ENCODE results near the gene FMO3. TPM values are rescaled to one million over a fixed set of nuclear protein-coding genes. Genes with fewer than 3 reads are reported as not detected.

FMO3 gene
- total RNA-seq, 1 experiment from 2014 or later: not detected

DNA sequence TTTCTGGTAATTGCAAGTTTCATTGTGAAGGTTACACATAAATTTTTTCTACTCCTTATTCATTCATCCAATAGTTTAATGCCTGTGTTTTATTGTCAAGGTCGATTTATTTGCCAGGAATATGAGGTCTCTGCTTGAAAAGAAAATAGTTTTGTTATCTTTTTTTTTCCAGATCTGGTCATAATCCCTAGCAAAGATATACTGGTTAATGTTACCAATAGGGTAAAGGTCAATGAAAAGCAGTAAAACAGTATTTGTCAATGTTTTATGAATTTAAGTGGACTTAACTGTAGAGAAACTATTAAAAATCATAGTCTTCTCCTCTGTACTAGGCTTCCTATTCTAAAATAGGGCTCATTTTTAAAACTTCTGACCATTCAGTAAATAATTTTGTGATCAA, 8.1 kb upstream of the FMO3 start:
- intact Hi-C loops (cut with micrococcal nuclease; ENCODE audit: unreplicated experiment): loop anchor here (10.0 kb wide), 1 partner anchor 232 kb away; the partner anchor contains the start of gene FMO4
- POLR2A ChIA-PET (ENCODE audit: low non-redundant PET): no interaction called here
- Histone ChIP-seq H3K4me3 (ENCODE audit: low read depth, low read length, poor library complexity, severe bottlenecking) (no peak overlapping the region), H3K4me1 (ENCODE audit: insufficient read depth, low read length, poor library complexity, severe bottlenecking) (peaks cover 4% of the 10 kb centered on the region), H3K9me3 (ENCODE audit: low read depth, low read length, poor library complexity, severe bottlenecking) (peaks cover under 1% of the 10 kb centered on the region), H3K27me3 (replicated peaks; ENCODE audit: insufficient read depth, low read depth, low read length, poor library complexity) (no peaks in the 10 kb centered on the region), H3K36me3 (ENCODE audit: insufficient read depth, low read length, poor library complexity, severe bottlenecking) (no peaks in the 10 kb centered on the region), H3K27ac (ENCODE audit: low read depth, low read length, poor library complexity, severe bottlenecking) (no peak overlapping the region)
- CTCF ChIA-PET: no interaction called here
- no TSS peak for BruUV-seq (replicated peaks)
- TF ChIP-seq EZH2 (IDR thresholded peaks at IDR 0.05; ENCODE audit: borderline replicate concordance, low read depth, low read length, poor library complexity, severe bottlenecking): no peak
- TF ChIP-seq, protein P1, sequence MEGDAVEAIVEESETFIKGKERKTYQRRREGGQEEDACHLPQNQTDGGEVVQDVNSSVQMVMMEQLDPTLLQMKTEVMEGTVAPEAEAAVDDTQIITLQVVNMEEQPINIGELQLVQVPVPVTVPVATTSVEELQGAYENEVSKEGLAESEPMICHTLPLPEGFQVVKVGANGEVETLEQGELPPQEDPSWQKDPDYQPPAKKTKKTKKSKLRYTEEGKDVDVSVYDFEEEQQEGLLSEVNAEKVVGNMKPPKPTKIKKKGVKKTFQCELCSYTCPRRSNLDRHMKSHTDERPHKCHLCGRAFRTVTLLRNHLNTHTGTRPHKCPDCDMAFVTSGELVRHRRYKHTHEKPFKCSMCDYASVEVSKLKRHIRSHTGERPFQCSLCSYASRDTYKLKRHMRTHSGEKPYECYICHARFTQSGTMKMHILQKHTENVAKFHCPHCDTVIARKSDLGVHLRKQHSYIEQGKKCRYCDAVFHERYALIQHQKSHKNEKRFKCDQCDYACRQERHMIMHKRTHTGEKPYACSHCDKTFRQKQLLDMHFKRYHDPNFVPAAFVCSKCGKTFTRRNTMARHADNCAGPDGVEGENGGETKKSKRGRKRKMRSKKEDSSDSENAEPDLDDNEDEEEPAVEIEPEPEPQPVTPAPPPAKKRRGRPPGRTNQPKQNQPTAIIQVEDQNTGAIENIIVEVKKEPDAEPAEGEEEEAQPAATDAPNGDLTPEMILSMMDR (conservative IDR thresholded peaks at IDR 0.05; ENCODE audit: low read depth, low read length): no peak
- no peak for DNase-seq (ENCODE audit: low spot score)

DNA sequence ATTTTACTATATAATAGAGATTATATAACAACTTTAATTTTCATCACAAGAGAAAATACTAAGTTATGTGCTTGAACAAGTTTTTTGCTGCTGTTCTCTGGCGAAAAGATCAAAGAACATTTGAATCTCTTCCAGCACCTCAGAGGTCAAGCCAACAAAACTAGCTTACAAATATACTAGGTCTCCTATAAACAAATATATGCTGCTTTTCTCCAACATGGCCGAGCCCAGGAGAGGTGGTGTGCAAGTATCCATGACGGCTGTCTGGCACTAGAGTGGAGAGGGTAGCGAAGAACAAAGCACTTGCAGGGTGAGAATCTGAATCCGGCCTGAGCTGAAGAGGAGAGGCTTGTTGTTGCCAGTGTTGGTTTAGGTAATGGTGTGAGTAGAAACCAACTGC, 7.5 kb upstream of the FMO3 start:
- intact Hi-C loops (cut with micrococcal nuclease; ENCODE audit: unreplicated experiment): loop anchor here (10.0 kb wide), 1 partner anchor 232 kb away; the partner anchor contains the start of gene FMO4
- Histone ChIP-seq H3K27ac (ENCODE audit: low read depth, low read length, poor library complexity, severe bottlenecking) (no peak overlapping the region), H3K9me3 (ENCODE audit: low read depth, low read length, poor library complexity, severe bottlenecking) (no peaks in the 10 kb centered on the region), H3K4me3 (ENCODE audit: low read depth, low read length, poor library complexity, severe bottlenecking) (no peak overlapping the region), H3K36me3 (ENCODE audit: insufficient read depth, low read length, poor library complexity, severe bottlenecking) (no peaks in the 10 kb centered on the region), H3K4me1 (ENCODE audit: insufficient read depth, low read length, poor library complexity, severe bottlenecking) (peaks cover 4% of the 10 kb centered on the region), H3K27me3 (replicated peaks; ENCODE audit: insufficient read depth, low read depth, low read length, poor library complexity) (no peaks in the 10 kb centered on the region)
- no peak for DNase-seq (ENCODE audit: low spot score)
- ChIA-PET POLR2A (ENCODE audit: low non-redundant PET) (no interaction called here), CTCF (no interaction called here)
- TF ChIP-seq, protein P1 (conservative IDR thresholded peaks at IDR 0.05; ENCODE audit: low read depth, low read length): no peak
- TF ChIP-seq EZH2 (IDR thresholded peaks at IDR 0.05; ENCODE audit: borderline replicate concordance, low read depth, low read length, poor library complexity, severe bottlenecking): no peak
- no TSS peak for BruUV-seq (replicated peaks)

DNA sequence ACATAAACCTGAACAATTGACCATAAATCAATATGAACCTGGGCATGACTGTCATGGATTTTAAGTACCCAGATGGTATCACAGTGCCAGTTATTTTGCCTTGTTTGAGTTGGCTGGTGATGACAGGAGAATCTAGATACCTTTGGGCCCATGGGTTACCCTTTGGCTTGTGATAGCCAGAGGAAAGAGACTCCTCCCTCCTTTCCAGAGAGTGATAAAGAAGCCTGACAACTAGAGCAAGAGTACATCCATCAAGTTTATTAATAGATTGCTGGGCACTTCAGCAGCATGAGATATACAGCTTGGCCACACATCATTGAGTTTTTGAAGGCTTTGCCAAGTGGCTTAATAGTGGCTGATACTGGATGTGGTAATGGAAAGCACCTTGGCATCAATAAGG, 6.6 kb upstream of the FMO3 start:
- no TSS peak for BruUV-seq (replicated peaks)
- H3K4me1 ChIP-seq (ENCODE audit: insufficient read depth, low read length, poor library complexity, severe bottlenecking): peaks cover 4% of the 10 kb centered on the region
- intact Hi-C loops (cut with micrococcal nuclease; ENCODE audit: unreplicated experiment): loop anchor here (10.0 kb wide), 1 partner anchor 231 kb away; the partner anchor contains the start of gene FMO4
- H3K9me3 ChIP-seq (ENCODE audit: low read depth, low read length, poor library complexity, severe bottlenecking): no peaks in the 10 kb centered on the region
- TF ChIP-seq EZH2 (IDR thresholded peaks at IDR 0.05; ENCODE audit: borderline replicate concordance, low read depth, low read length, poor library complexity, severe bottlenecking): no peak
- TF ChIP-seq, protein P1 (conservative IDR thresholded peaks at IDR 0.05; ENCODE audit: low read depth, low read length): no peak
- ChIA-PET CTCF (no interaction called here), POLR2A (ENCODE audit: low non-redundant PET) (no interaction called here)
- no peak for DNase-seq (ENCODE audit: low spot score)
- no peaks in the 10 kb centered on the region for H3K36me3 ChIP-seq (ENCODE audit: insufficient read depth, low read length, poor library complexity, severe bottlenecking)
- no peak overlapping the region for H3K4me3 ChIP-seq (ENCODE audit: low read depth, low read length, poor library complexity, severe bottlenecking)
- no peaks in the 10 kb centered on the region for H3K27me3 ChIP-seq (replicated peaks; ENCODE audit: insufficient read depth, low read depth, low read length, poor library complexity)
- H3K27ac ChIP-seq (ENCODE audit: low read depth, low read length, poor library complexity, severe bottlenecking): no peak overlapping the region

Measured in A673 (cell line).